ENCODE data around the gene PDZRN3.

DNA sequence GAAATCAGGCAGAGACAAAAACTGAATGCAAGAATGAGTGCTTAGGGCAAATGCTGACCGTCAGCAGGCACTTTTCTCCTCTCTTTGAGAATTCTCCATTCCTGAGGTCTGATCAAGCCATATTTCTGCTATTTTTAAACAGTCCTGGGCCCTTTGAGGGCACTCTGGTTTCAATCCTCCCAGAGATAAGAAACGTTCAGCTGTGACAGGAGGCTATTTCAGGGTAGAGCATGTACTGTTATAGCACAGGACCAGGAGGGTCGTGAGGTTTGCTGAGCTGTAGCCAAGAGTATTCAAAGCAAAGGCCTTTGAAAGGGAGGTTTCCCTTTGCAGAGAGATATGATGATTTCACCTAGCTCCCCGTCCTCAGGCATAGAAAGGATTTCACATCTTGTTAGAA is 39.6 kb upstream of the PDZRN3 start:
- TF ChIP-seq, protein P1, sequence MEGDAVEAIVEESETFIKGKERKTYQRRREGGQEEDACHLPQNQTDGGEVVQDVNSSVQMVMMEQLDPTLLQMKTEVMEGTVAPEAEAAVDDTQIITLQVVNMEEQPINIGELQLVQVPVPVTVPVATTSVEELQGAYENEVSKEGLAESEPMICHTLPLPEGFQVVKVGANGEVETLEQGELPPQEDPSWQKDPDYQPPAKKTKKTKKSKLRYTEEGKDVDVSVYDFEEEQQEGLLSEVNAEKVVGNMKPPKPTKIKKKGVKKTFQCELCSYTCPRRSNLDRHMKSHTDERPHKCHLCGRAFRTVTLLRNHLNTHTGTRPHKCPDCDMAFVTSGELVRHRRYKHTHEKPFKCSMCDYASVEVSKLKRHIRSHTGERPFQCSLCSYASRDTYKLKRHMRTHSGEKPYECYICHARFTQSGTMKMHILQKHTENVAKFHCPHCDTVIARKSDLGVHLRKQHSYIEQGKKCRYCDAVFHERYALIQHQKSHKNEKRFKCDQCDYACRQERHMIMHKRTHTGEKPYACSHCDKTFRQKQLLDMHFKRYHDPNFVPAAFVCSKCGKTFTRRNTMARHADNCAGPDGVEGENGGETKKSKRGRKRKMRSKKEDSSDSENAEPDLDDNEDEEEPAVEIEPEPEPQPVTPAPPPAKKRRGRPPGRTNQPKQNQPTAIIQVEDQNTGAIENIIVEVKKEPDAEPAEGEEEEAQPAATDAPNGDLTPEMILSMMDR (IDR thresholded peaks at IDR 0.05; ENCODE audit: extremely low read depth in 1 of 2, insufficient read depth in 1 of 2, low read depth in 1 of 2, low read length in 2 of 2): no peak
- no peak for TF ChIP-seq JUN (IDR thresholded peaks at IDR 0.05; ENCODE audit: borderline replicate concordance, insufficient read depth, insufficient read length, low read depth)
- no peak for TF ChIP-seq POLR2A (IDR thresholded peaks at IDR 0.05; ENCODE audit: low read depth, low read length)
- TF ChIP-seq MYC (IDR thresholded peaks at IDR 0.05; ENCODE audit: low read depth, low read length): no peak
- no peak for TF ChIP-seq EZH2 (IDR thresholded peaks at IDR 0.05; ENCODE audit: borderline replicate concordance, low read depth, low read length, severe bottlenecking)
- no peak for TF ChIP-seq MAX (IDR thresholded peaks at IDR 0.05; ENCODE audit: insufficient read depth, insufficient read length)
- no peak for TF ChIP-seq FOS (IDR thresholded peaks at IDR 0.05; ENCODE audit: borderline replicate concordance, insufficient read depth, low read length)
- no peak for TF ChIP-seq POLR2AphosphoS5 (IDR thresholded peaks at IDR 0.05; ENCODE audit: insufficient read depth, low read depth, low read length)
